SIG-M5 treated with dmso at 0.1 percent for 504 hours (cell line): ENCODE results near the gene CA10.

Experiments used
- DNase-seq: peaks from one replicate; lab custom pipeline; 2025; ENCODE audit not compliant: unreplicated experiment; lab: John Stamatoyannopoulos, UW

CA10 gene

DNA sequence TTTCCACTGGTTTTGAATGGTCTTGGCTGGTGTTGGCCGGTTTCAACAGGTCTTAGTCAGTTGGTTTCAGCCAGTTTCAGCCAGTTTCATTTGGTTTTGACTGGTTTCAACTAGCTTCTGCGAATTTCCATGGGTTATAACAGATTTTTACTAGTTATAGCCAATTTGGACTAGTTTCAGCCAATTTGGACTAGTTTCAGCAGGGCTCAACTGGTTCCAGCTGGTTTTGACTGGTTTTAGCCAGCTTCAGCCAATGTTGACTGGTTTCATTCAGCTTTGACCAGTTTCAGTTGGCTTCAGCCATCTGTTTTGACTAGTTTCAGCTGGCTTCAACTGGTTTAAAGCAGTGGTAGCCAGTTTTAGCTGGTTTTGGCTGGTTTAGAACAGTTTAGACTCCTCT is 465.6 kb downstream of the CA10 start:
- no peak for DNase-seq

DNA sequence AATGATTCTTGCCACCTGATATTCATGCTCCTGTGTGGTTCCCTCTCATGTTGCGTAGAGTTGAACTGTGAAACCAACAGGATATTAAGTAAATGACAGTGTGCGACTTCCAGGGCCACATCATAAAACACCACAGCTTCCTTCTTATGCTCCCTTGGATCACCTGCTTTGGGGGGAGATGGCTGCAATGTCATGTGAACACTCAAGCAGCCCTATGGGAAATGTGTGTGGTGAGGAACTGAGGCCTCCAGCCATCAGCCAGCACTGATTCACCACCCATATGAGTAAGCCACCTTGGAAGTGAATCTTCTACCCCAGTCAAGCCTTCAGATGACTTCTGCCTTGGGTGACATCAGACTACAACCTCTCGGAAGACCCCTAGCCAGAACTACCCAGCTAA is 470.6 kb downstream of the CA10 start:
- no peak for DNase-seq

DNA sequence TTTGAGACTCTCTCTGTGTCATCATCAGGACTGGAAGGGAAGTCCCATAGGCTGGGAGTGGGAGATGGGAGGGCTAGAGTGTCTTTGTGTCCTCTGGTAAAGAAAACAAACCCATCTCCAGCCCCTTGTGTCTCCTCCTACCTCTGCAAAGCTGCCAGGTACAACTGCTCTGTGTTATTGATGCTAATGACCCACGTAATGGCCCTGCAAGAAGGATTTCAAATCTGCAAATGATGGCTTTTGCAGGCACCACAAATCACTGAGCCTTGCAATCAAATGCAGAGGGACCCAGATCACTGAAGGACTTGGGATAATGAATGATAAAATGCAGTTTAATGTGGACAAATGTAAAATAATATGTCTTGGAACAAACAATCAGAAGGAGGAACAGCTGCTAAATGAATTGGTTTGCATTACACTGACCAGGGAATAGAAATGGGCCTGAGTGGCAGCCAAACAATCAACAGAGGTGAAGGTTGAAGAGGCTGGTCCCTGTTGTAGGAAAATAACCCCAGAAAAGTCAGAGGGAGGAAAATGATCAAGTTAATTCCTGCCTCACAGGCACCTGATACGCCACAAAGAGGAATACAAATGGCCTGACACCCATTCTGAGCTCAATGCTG is 473.1 kb downstream of the CA10 start:
- no peak for DNase-seq

DNA sequence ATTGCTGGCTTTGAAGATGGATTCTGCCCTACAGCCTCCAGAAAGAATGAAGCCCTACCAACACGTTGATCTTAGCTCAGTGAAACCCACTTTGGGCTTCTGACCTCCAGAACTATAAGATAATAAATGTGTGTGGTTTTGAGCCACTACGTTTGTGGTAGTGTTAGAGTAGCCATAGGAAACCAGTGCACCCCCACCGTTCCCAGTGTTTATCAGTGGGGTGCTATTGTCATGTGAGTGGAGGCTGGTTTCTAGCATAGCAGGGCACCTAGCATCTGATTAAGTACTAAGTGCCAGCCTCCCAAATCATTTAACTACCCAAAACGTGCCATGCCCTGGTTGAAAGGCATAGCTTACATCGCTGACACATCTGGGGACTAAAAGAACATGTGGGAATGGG is 474.3 kb downstream of the CA10 start:
- no peak for DNase-seq

DNA sequence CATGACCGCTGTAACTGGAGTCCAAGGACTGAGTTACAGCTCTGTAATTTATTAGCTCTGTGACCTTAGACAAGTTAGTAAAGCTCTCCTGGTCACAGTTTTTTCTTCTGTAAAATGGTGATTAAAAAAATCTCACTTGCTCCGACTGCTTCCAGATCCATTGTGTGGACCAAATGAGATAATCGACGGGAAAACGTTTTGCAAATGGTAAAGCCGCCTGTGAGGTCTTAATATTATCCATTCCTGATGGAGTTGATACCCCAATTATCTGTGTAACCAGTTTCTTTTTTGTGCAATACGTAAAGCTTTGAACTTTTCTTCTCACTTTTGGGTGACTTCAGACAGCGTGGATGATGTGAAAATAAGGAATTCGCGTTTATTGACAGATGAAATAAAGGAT is 475.2 kb downstream of the CA10 start:
- no peak for DNase-seq

DNA sequence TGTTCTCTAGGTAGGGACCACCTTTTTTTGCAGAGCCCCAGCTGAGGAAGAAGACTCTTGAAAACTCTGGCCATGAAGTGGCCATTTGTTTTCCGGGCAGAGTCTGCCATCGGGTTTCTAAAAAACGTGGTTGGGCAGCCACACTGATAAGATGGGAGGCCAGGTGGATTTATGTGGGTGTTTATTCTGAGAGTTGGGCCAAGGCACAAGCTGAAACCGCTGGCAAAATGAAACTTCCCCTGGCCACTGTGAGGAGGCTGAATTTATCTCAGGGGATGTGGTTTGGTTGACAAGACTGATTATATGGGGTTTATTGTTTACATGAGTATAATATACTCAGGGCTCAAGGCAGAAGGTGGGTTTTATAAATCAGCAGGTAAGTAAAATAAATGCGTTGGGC is 476.4 kb downstream of the CA10 start:
- no peak for DNase-seq

DNA sequence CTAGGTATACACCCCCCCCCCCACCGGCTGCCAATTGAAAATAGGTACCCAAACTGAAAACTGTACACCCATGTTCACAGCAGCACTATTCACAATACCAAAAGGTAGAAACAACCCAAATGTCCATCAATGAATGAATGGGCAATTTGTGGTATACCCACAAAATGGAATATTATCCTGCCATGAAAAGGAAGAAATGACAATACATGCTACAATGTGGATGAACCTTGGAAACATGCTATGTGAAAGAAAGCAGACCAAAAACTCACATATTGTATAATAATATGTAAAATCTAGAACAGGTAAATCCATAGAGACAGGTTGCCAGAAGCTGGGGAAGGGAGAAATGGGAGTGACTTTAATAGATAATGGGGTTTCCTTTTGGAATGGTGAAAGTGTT is 480.6 kb downstream of the CA10 start:
- DNase-seq, result no peak

DNA sequence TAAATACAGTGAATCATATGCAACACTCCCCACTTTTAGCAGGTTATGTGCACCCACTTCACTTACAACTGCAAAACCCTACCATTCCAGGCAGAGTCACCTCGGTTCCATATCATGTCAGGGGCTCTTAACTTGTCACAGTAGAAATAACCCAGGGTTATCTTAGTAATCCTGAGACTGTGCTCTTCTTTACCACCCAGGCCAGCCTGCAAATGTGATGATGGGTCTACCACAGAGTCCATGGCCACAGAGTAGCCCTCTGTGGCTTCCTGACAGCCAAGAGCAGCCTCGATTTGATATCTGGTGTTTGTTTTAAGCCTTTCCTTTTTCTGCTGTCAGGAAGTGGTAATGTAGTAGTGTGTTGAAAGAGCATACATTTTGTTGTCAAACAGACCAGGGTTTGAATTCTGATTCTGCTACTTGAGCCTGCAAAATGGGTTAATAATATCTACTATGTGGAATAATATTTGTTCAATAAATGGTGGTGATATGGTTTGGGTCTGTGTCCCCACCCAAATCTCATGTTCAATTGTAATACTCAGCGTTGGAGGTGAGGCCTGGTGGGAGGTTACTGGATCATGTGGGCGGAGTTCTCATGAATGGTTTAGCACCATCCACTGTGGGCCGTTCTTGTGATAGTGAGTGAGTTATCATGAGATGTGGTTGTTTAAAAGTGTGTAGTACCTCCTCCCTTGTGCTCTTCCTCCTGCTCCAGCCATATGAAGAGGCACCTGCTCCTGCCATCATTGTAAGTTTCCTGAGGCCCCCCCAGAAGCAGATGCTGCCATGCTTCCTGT is 481.6 kb downstream of the CA10 start:
- no peak for DNase-seq

DNA sequence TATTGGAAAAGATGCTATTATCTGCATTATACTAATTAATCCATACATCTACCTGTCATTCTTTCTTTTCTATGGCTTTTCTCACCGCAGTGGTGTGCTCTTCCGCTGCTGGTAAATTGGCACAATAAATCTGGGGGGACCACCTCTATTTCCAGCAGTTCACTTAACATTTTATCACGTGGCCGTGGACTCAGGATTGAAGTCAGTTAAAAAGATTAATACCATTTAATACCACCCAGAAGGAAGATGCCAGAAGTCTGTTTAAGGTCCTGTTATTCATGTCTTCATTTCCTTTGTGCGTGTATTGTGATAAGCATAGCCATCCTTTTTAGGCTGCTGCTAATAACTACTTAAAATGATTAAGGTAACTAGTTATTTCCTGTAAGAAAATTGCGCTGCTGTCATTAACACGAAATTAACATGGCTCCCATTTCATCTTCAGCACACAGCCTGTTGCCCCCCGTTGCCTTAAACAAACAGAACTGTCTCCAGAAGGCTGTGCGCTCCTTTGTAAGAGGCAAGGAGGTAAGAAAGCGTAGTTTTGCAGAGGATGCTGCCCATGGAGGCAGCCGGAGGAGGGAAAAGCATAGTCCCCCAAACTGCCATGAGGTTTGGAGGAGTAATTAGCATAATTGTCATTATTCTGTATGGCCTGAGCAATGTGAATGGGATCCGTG is 483.8 kb downstream of the CA10 start:
- DNase-seq, result no peak

DNA sequence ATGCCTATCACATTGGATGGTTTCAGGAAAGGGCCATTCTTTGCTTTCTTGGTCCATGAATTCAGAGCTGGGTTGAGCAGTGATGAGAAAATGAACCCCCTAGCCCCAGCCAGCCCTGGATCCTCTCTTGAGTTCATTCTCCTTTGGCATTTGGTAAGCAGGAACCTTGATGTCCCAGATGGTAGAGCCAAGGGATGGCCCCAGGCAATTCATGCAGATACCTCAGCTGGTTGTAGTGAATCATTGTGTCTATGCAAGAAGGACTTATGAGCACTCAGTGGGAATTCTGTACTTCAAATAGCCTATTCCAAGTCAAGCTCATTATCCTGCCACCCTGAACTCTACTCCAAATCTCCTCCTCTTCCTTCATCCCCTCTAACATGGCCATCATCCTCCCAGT is 485.4 kb downstream of the CA10 start:
- DNase-seq, result no peak

DNA sequence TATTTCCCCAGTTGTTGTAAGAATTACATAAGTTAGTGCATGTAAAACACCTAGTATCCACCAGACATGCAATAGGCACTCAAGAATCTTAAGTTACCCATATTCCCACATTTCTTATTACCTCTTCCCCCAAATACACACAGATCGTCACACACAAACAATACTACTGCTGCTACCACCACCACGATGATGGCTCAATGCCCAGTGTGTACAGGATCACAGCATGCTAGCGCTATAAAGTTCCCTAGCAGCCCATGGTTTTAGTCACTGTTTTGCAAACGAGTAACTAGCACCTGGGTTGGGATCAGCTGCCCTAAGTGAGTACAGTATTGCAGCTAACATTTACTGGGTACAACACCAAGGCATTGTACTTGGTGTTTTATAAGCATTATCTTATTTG is 486.4 kb downstream of the CA10 start:
- no peak for DNase-seq

DNA sequence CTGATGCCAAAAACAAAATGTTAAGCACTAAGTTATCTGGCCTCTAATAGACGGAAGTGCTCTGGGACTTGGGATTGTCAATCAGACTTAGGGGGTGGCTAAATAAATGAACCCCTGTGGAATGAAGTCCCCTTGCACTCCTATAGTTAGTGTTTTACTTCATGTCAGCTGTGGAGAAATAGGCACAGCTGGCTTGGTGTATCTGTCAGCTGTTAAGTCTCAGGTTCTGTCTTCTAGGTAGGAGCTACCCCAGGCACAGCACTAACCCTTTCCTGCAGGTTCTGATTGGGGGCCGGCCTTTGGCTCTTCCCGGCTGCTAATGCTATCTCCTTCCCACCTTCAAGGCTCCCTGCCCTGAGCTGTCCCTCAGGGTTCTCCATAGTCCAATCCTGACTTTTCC is 487.6 kb downstream of the CA10 start:
- no peak for DNase-seq

DNA sequence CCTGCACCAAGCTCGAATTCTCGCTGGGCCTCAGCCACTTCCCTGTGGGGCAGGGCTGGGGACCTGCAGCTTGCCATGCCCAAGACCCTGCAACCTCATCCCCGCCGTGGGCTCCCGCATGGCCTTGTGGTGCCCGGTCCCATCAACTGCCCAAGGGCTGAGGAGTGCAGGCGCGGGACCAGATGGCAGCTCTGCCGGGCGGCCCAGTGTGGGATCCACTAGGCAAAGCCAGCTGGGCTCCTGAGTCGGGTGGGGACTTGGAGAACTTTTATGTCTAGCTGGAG is 489.6 kb downstream of the CA10 start:
- DNase-seq, result no peak

DNA sequence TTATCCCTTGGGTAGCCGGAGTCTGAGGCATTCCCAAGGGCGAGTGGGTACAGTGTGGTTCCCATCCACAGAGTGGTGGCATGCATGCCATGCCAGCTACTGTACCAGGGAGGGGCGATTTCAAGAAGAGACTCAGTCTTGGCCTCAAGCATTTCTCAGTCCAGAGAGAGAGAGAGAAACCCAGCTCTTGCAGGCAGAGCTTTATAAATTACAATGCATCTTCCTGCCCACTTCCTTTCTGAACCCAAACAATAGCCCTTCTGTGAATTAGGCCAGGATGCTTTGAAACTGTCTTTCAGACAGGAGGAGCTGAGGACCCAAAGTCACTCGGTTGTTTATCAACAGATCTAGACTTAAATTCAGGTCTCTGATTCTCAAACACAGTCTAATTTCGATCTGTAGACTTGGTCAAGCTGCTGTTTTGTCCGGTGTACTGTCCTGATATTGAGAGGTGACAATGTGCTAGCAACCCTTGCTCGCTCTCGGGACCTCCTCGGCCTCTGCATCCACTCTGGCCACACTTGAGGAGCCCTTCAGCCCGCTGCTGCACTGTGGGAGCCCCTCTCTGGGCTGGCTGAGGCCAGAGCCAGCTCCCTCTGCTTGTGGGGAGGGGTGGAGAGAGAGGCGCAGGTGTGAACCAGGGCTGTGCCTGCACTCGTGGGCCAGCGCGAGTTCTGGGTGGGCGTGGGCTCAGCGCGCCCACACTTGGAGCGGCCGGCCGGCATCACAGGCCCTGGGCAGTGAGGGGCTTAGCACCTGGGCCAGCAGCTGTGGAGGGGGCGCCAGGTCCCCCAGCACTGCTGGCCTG is 490.2 kb downstream of the CA10 start:
- no peak for DNase-seq

DNA sequence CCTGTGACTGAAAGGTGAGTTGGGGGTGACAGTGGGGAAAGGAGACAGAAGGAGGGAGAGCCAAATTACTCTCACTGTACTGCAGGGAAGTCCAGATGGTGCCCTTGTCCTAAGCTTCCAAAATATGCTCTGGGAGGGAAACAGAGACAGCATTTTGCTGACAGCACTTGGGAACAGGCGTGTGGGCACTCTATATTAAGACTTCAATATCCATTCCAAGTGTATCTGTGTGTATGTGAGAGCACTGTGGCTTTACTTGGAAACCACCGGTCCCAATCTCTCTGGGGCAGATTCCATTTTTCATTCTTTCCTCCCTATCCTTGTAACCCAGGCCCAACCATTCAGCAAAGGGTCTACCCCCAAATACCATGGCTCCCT is 490.8 kb downstream of the CA10 start:
- no peak for DNase-seq

DNA sequence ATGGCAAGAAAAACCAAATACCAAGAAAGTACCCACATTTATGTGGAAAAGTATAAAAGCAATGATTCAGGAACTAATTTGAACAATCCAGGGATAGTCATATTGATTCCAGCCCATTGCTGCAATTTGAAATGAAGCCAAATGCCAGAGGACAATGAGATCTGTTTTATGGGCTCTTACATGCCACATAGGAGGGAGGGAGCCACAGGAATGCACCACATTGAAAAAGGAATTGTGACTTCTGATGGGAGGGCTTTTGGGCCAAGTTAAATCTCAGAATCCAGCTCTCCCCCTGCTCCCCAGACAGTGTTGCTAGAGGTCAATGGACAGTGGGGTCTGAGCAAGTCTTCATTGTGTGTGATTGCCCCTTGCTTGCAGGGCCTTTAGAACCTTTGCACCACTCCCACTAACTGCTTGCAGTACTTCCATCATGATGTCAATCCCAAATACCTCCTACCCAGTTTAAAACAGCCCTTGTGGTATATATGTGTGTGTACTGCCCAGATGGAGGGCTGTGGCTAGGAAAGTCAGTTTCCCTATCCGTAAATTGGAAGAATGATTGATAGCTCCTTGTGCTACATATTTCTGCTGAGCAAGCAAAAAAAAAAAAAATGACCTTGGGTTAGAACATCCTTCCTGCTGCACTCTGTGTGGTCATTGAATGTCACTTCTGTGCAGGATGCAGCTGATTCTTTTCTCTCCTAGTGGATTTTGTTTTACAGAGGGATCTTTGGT is 491.4 kb downstream of the CA10 start:
- no peak for DNase-seq

DNA sequence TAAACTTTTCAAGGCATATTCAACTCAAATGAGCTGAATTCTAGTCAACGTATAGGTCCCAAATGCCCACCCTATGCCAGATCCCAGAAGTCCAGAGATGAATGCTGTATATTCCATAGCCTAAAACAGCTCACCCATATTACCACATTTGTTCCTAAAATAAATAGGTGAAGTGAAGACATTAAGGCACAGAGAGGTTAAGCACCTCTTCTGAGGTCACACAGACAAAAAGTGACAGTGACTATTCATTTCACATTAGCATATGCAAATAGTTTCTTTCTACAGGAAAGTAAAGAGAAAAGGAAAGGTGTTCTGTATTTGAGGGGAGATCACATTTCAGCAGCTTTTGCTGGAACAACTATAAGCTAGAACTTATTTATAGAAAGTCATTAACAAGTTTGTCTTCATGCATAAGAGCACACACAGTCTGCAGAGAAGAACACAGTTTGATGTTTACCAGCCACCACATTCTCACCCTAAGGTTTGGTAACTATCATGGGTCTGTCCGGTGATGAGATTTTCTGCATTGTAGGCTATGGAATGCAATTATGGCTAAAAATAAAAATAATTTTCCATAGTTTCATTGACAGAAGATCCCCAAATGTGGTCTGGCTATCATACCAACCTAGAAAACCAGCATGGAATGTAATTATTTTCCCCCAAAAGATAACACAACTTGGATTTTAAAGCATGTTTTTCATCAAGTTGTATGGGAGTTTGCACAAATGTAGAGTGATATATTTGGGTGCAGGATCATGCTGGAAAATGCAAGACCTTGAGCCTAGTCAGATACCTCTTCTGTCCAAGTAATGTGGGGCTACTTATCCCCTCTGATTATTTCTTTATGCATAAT is 496.1 kb downstream of the CA10 start:
- no peak for DNase-seq

DNA sequence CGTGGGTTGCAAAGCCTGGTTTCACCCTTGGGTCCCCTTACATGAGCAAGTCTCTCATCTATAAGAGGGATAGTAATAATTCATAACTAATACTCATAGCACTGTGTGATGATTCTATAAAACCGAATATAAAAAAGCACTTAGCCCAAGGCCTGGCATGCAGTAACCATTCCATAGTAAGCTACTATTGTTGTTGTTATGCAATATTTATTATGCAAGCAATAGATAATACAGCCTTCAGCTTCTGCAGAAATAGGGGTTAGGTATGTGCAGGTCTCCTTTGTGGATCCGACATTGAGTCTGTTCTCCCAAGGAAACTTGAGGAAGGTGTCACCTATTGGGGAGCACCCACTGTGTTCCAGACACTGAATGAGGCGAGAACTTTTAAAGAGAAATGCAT is 497.1 kb downstream of the CA10 start:
- DNase-seq, result no peak

DNA sequence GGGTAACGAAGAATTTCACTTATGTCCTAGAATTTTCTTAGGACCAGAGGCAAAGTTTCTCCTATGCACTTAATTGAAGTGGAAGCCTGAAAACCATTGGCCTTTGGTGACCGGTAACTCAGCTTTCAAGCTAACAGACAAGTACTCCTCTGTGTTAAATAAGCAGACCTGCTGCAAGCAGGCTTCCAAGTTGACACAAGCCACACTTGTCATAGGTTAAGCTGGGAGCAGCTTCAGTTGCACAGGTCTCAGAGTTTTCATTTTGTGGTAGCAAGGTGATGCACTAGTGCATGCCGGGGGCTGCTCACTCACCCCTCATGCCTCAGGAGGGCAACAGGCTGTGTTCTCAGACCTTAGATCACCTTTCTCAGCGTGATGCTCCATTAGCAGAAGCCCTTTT is 498.2 kb downstream of the CA10 start:
- DNase-seq, result no peak

DNA sequence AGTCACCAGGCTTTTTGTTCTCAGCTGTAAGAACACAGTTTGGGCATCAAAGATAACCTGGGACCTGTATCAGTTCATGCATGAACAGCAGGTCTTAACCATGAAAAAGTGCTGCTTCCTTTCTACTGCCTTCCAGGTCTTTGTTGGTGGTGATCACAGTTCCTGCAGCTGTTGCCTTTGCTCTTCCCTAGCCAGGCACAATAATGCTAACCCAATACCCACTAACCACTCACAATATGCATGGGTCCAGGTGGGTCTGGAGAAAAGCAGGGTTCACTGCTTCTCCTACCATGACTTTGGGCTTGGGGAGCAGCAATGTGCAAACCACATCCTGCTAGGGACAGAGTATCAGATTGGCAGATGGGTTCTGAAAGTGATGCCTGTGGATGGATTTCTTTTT is 501.3 kb downstream of the CA10 start:
- no peak for DNase-seq
